ENCODE measurements around the gene QKI. TPM values are rescaled to one million over a fixed set of nuclear protein-coding genes. Genes with fewer than 3 reads are reported as not detected.

Gene QKI
- total and polyA plus RNA-seq, 2 experiments from 2014 or later, result 38.0 to 92.5 TPM

GRCh38 chr6:163583558-163583957 lies 169.0 kb downstream of the QKI start:
- no peaks in the 10 kb centered on the region for H3K9me3 ChIP-seq (ENCODE audit: low read depth)
- H4K20me1 ChIP-seq (ENCODE audit: insufficient read depth, poor library complexity, severe bottlenecking), result no peaks in the 10 kb centered on the region
- no peak overlapping the region for H2AFZ ChIP-seq
- no peaks in the 10 kb centered on the region for H3K36me3 ChIP-seq (replicated peaks; ENCODE audit: insufficient read depth, low read depth)
- H3K4me2 ChIP-seq, result no peak overlapping the region
- no peak for TF ChIP-seq EZH2phosphoT487 (IDR thresholded peaks at IDR 0.05; ENCODE audit: low read depth, severe bottlenecking, unreplicated experiment)
- TF ChIP-seq EZH2 (IDR thresholded peaks at IDR 0.05; ENCODE audit: borderline replicate concordance), result no peak
- TF ChIP-seq CTCF (IDR thresholded peaks at IDR 0.05; ENCODE audit: poor library complexity), result no peak
- H3K27me3 ChIP-seq, result no peaks in the 10 kb centered on the region
- no peaks in the 10 kb centered on the region for H3K9me2 ChIP-seq (replicated peaks; ENCODE audit: insufficient read depth)
- no peaks in the 10 kb centered on the region for H3K79me2 ChIP-seq
- no peak for DNase-seq (ENCODE audit: low spot score)
- H3K27ac ChIP-seq, result no peak overlapping the region
- H3K4me1 ChIP-seq (ENCODE audit: insufficient read depth), result peaks cover 3% of the 10 kb centered on the region
- WGBS (ENCODE audit: low lambda C conversion rate, missing lambda C conversion rate), result 94% methylated on average over 7 of the region's 7 CpGs
- H3K4me3 ChIP-seq, result no peak overlapping the region

DNA sequence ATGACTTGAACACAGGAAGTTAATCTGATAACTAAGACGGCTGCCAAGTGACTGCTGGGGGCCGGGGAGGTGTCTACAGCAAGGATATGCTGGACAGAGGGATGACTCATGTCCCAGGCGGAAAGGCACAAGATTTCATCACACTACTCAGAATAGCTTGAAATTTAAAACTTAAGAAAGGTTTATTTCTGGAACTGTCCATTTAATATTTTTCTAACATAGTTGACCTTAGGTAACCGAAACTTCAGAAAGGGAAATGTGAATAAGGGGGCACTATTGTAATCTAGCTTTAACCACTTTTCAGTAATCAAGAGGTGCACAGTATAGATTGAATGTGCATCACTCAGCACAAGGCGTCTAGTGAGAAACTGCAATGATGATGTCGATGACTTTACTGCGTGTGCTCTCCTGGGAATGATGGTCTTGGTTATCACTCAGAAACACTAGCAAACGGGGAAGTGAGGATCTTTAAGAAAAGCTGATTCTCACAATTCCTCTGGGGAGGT lies 171.5 kb downstream of the QKI start:
- Histone ChIP-seq H2AFZ (no peak overlapping the region), H3K79me2 (no peaks in the 10 kb centered on the region), H3K4me1 (ENCODE audit: insufficient read depth) (peaks cover 3% of the 10 kb centered on the region), H3K4me2 (no peak overlapping the region), H3K9me3 (ENCODE audit: low read depth) (no peaks in the 10 kb centered on the region), H4K20me1 (ENCODE audit: insufficient read depth, poor library complexity, severe bottlenecking) (no peaks in the 10 kb centered on the region), H3K4me3 (no peak overlapping the region), H3K36me3 (replicated peaks; ENCODE audit: insufficient read depth, low read depth) (no peaks in the 10 kb centered on the region), H3K9me2 (replicated peaks; ENCODE audit: insufficient read depth) (no peaks in the 10 kb centered on the region), H3K27me3 (no peaks in the 10 kb centered on the region), H3K27ac (no peak overlapping the region)
- TF ChIP-seq CTCF (IDR thresholded peaks at IDR 0.05; ENCODE audit: poor library complexity), result no peak
- no peak for TF ChIP-seq EZH2phosphoT487 (IDR thresholded peaks at IDR 0.05; ENCODE audit: low read depth, severe bottlenecking, unreplicated experiment)
- no peak for TF ChIP-seq EZH2 (IDR thresholded peaks at IDR 0.05; ENCODE audit: borderline replicate concordance)
- DNase-seq (ENCODE audit: low spot score), result peak; percentile 46
- WGBS (ENCODE audit: low lambda C conversion rate, missing lambda C conversion rate), result 69% methylated on average over 8 of the region's 8 CpGs

DNA sequence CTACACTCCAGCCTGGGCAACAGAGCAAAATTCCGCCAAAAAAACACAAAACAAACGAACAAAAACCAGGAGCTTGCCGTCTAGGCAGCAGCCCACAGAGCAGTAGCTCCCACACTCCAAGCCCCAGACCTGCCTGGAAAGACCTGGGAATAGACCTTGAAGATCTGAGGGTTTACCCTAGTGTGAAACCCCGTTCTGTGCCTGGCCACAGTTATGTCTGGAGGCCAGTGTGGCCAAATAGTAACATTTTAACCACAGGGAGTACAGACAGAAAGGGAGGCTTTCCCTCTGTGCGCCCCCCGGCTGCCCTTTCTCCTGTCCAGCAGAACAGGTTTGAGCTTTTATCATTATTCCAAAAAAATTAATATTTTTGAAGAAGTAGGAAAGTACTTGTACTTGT lies 172.4 kb downstream of the QKI start:
- no peak for TF ChIP-seq CTCF (IDR thresholded peaks at IDR 0.05; ENCODE audit: poor library complexity)
- no peaks in the 10 kb centered on the region for H3K36me3 ChIP-seq (replicated peaks; ENCODE audit: insufficient read depth, low read depth)
- 88% methylated on average over 6 of the region's 6 CpGs for WGBS (ENCODE audit: low lambda C conversion rate, missing lambda C conversion rate)
- no peak overlapping the region for H3K4me2 ChIP-seq
- no peaks in the 10 kb centered on the region for H3K9me3 ChIP-seq (ENCODE audit: low read depth)
- no peaks in the 10 kb centered on the region for H3K27me3 ChIP-seq
- peaks cover 3% of the 10 kb centered on the region for H3K4me1 ChIP-seq (ENCODE audit: insufficient read depth)
- DNase-seq (ENCODE audit: low spot score), result no peak
- no peaks in the 10 kb centered on the region for H4K20me1 ChIP-seq (ENCODE audit: insufficient read depth, poor library complexity, severe bottlenecking)
- H2AFZ ChIP-seq, result no peak overlapping the region
- no peaks in the 10 kb centered on the region for H3K79me2 ChIP-seq
- no peak overlapping the region for H3K27ac ChIP-seq
- H3K9me2 ChIP-seq (replicated peaks; ENCODE audit: insufficient read depth), result no peaks in the 10 kb centered on the region
- H3K4me3 ChIP-seq, result no peak overlapping the region

Data from hepatocyte (in vitro differentiated cells).